ENCODE results near the gene IMPG1.
"Not testable (repeated sequence)": the region's sequence is repeated elsewhere in the genome, so short reads cannot be mapped to it uniquely, and the experiment has no call there.

The IMPG1 gene

DNA sequence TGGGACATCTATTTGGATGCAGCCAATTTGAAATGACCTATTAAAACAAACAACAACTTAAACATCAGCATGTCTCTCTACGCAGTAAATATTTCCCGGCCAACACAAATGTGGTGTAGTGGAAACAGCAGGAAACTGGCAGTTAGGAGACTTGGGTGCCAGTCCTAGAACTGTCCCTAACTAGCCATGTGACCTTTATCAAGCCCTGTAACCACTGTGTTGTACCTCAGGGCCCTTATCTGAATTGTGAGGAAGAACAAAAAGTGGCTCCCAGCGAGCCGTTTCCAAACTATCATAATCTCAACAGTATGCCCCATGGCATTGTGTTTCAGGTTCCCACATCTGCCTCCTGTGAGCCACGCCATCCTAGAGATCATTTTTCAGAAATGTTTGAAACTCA lies 124.5 kb downstream of the IMPG1 start:
- DNase-seq, result no peak

DNA sequence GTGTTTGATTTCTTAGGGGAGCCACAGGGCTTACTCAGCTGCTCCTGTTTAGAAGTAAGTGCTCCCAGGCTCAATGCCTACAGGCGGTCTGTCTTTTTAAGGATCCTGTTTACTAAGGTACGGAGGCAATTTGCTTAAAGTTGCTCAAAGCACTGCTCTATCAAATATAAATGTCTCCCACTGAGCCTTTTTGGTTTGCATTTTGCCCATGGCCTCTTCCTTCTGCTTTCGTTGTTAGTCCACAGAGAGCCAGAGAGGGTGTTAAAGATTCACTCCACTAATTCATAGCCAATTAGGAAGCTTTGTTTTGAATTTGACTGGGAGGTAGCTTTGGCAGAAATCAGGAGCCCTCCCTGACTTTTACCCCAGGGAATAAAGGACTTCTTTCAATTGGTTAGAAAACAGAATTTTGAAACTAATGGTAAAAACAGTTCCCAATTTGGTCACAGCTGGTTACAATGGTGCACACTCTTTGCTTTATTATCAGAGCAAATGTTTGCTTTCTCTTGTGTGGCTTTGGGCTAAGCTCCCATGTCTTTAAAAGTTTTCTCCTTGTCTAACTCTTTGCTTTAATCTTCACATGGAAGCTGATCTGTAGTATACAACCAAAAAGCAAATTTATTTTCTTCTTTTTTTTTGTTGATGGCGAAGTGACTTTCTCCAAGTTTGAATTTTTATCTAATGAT lies 126.2 kb downstream of the IMPG1 start:
- no peak for DNase-seq

DNA sequence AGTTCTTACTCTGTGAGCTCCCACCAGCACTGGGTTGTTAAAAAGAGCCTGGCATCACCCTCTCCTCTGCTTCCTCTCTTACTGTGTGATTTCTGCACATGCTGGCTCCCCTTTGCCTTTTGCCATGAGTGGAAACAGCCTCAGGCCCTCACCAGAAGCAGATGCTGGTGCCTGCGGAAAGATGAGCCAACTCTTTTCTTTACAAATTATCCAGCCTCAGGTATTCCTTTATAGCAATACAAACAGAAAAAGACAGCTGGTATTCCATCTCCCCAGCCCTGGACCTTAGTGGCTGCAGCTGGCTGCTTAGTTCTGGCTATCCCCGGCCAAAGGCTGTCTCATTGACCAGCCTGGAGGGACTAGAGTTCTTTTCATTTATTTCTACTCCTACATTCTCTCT lies 129.1 kb downstream of the IMPG1 start:
- DNase-seq, result no peak

DNA sequence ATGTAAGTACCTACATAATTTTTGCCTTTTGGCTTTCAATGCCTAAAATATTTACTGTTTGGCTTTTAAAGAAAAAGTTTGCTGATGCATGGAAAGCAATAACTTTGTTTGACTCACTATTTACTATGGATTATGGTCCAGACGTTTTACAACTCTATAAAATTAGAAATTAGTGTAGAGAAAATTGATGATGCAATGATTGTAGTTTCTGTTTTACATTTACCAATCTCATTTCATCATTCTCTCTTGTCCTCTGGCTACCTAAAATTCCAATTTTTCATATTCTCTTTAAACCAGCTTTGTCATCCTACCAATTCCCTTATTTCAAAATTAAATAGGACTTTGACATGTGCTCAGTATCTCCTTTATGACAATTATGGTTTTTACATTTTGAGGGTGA lies 131.0 kb downstream of the IMPG1 start:
- no peak for DNase-seq

DNA sequence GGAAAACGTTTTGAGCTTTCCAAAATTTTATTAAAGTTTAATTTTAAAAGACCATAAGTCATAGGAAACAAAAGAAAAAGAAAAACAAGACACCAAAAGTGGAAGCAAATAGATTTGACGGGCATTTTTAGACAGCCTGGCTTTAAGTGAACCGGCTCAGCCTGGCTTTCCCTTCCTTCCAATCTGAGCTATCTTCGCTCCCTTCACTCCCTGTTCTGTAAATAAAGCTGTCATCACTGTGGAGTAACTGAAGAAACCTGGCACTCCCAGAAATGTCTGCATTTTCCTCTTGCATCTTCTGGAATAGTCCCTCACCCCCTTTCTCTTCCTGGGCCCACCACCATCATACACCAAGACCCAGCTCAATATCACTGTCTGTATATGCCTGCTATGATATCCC lies 131.9 kb downstream of the IMPG1 start:
- no peak for DNase-seq

DNA sequence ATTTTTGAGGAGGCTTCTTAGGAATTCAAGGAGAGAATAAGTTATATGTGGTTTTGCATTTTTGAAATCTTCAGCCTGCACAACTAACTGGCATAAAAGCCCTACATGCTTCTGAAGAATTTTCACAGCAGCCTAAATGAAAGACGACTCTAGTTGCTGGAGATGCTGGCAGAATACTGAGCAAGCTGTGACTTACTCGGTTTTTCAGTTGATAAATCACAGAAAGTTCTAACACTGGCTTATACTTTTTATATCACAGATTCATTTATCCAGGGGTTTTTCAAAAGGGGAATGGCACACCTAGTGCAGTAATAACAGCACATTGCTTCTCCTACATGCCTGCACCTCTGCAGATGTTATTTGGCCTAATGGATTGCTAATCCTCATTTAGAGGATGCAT lies 134.6 kb downstream of the IMPG1 start:
- no peak for DNase-seq

DNA sequence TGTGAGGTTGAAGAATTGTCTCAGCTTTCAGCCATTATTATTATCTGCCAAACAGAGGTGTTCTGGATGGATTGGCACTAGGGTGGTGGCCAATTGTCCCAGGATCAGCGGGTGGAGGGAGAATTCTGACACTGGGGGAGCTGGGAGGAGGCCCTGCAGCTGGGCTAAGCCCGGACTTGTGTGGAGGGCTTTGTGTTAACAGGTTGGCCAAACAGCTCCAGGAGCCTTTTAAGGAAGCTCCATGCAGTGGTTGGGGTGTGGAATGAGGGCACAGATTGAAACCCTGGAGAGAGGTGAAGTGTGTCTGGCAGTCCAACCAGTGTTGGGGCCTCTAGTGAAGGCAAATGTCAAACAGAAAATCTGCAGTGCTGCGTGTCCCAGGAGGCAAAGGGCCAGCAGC lies 135.8 kb downstream of the IMPG1 start:
- no peak for DNase-seq

DNA sequence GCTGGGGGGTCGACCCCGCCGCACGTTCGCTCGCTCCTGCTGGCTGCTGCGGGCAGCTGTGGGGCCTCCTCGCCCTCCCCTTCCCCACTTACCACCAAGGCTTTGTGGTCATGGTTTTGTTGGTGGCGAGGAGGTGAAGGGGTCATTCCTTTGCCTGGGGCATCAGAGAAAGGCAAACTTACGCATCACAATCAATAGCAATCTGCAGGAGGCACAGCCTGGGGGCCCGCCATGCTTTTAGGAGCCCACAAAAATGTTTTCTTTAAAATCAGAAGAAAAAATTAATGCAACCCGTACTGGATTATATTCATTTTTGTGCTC lies 137.0 kb downstream of the IMPG1 start:
- DNase-seq, result no peak

DNA sequence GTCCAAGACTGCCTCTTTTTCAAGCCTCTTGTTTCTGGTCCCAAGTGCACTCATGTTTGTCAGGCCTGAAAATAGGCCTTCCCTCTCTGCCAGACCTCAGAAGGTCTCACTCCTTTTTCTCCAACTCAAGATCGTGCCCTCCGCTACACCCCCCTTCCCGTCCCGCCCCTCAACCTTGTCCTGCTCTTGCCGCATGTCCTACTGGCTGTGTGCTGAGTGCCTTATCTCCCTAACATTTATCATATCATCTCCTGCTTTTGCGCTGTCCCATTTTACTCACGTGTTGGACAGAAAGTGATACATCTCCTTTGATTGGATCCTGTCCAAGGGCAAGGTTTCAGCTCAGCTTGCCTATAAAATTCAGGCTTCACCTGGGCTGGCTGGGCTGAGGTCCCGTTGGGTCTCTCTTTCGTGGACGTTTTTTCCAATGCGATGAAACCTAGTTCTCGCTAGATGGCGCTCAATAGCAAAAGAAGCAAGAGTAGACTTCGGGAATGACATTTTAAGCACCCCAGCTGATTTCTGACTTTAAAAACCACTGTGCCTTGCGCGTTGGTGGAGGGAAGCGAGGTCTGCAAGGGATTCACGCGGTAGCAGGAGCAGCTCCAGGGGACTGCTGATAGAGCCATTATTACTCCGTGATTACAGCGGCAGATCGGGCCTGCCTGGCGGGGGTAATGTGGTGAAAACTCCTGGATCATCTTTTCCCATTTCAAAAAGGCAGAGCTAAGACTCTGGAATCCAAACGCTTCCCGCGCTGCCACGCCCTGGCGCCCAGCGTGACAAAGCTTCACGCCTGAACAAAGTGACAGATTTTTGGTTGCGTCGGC lies 137.6 kb downstream of the IMPG1 start:
- DNase-seq, result peak in 2 of 5 donors; percentile 6 to 32

DNA sequence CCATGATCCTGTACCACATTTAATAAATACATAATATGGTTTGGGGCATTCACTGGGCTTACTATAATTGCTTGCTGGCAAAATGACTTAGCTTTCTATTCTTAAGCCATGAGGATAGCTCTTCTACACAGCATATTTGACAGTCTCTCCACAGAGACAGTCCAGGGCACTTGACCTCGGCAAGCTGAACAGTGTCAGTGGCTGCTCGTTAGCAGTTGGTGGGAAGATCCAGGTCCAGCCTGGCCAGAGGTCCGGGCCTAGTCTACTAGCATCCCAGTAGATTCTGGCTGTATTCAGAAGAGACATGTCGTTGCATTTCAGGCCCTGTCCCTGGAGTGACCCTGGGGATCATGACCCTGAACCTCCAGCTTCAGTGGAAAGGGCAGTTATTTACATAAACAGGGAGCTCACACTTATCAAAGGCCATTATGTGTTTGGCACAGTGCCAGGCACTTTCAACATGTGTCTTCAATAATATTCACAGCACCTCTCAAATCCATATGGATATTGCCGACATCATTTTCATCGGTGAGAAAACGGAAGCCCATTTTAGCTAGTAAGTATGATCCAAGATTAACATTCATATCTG lies 139.0 kb downstream of the IMPG1 start:
- DNase-seq, result no peak

DNA sequence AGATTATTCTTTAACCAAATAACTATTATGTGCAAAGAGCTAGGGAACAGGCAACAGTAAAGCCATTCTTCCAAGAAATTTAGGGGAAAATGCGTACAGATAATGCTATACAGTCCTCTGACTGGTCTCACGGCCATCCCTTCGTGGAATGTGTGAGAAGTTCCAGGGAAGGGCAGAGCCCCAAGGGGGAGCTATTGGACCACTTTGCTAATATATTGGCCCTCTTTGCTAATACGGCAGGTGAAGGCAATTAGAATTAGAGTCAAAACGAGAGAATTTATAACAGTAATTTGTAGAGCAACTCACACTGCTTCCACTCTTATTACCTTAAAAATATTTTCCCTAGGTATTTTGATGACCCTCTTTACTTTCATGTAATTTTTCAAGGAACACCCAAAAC lies 140.4 kb downstream of the IMPG1 start:
- DNase-seq, result no peak

DNA sequence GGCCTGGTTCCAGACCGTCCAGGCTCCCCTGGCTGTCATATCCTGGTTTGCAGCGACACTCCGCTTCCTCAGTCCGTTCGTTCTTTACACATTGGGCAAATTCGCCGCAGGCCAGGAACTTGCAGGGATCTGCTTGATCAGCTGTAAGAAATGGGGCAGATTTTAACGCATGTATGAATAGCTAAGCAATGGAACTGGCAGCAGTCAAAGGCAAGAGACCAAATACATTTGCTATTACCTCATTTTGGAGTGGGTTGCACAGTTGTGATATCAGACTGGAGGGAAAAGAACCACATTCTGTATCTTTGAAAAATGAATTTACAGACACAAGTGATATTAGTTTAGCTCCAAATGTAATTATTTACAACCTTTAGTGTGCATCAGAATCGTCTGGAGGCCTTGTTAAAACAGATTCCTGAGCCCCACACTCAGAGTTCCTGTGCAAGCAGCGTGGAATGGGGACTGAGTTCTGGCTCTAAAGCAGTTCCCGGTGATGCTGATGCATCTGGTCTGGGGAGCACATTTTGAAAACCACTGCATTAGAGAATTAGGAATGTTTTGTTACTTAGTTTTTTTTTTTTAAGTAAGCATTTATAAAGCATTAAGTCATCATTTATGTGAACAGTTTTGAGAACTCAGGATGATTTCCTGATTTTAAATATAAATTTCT lies 141.3 kb downstream of the IMPG1 start:
- no peak for DNase-seq

DNA sequence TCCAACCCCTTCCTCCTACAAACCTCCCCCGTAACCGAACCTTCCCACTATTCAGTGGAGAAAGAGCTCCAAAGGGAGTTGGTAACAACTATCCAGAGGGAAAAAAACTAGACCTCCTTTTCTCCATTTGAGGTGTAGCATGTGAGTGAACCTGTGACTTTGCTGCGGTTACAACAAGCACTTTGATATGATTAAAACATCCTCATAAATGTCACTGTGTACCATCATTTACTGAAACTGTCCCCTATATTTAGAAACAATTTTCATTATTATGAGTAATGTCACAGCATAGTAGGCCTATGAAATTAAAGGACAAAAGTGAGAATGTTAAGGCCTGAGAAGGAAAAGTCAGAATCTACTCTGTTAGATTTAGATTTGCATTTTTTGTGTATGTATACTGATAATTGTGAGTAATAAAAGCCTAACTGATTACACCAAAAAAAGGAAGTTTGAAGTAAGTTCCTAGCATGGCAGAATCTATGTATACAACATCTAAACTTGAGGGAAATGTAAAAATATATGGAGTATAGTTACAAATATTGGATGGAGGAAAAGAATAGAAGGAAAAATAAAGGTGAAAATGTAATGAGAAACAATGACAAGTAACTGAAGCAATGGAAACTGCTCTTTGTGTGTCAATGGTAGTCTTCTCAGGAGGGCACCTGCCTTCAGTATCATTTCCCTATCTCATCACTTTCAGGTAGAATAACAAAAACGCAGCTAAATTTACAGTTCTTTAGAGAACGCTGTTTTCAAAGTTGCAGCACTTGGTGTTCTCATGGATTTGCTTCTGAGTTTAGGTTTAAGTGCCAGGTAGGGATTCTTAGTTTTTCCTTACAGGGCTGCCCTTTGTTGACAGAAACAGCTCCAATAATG lies 145.9 kb downstream of the IMPG1 start:
- DNase-seq, result no peak

DNA sequence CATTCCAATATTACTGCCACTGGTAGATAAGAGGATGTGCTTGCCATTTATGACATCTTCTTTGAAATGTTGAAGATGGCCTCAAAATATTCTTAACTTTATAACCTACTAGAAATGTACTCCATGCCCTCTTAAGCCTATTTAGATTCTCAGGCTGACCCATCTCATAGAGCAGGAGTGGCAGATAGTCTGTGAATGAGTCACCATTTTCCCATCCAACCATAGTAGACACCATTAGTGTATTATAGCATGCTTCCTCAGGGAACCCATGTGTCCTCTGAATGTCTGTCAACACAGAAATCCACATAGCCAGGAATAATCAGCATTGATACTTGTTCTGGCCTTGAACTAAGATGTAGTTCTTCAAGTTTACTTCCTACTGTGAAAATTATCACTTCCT lies 150.2 kb downstream of the IMPG1 start:
- DNase-seq, result no peak

DNA sequence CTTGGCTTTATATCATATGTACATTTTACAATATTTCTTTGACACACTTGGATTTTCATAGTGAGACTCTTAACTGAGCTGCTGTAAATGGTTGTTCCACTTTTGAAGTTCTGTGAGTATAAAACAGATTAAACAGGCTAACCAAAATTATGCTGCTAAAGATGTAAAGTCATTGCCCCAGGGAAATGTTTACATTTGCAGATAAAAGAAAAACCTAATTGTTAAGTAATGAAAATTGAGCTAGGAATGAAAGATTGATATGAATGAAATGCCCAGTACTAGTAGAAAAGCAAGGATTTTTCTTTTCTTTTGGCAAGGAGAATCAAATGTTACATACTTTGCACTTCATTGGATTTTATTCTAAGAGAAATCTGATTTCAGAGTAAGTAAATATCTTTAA lies 159.4 kb downstream of the IMPG1 start:
- no peak for DNase-seq

DNA sequence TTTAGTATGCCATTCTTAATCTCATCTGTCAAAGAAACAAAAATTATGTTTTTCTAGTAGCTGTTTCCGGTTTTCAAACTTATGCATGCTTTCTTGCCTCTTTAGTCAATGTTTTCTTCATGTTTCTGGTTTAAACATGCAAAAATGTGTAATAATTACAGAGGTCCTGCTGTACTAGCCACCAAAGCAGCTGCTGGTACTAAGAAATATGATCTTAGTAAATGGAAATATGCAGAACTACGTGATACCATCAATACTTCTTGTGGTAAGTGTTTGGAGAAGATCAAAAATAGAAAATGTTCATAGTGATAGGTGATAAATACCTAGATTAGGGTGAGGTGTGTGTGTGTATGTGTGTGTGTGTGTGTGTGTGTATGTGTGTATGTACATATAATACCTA lies 165.0 kb downstream of the IMPG1 start:
- no peak for DNase-seq

DNA sequence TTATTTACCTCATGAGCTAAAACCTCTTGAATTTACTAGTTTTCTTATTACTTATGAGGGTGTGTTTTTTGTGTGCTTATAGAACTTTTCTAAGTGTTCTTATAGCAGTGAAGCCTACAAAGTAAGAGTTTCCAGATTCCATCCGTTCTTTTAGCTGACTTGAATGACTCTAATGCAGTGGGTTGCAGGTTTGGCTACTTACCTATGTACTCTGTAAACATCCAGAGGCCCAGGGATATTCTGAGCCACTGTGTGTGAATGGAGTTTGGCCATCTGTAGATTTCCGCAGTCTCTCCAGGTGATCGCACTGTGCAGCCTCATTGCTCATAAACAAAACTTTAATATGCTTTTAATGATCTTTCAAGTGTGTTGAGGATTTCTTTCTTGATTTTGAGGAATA lies 165.6 kb downstream of the IMPG1 start:
- DNase-seq, result no peak

DNA sequence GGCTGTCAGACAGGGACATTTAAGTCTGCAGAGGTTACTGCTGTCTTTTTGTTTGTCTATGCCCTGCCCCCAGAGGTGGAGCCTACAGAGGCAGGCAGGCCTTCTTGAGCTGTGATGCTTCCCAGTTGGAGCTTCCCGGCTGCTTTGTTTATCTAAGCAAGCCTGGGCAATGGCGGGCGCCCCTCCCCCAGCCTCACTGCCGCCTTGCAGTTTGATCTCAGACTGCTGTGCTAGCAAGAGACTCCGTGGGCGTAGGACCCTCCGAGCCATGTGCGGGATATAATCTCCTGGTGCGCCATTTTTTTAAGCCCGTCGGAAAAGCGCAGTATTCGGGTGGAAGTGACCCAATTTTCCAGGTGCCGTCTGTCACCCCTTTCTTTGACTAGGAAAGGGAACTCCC lies 167.3 kb downstream of the IMPG1 start:
- DNase-seq, result not testable (repeated sequence)

DNA sequence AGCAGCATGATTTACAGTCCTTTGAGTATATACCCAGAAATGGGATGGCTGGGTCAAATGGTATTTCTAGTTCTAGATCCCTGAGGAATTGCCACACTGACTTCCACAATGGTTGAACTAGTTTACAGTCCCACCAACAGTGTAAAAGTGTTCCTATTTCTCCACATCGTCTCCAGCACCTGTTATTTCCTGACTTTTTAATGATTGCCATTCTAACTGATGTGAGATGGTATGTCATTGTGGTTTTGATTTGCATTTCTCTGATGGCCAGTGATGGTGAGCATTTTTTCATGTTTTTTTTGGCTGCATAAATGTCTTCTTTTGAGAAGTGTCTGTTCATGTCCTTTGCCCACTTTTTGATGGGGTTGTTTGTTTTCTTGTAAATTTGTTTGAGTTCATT lies 172.2 kb downstream of the IMPG1 start:
- DNase-seq, result not testable (repeated sequence)

DNA sequence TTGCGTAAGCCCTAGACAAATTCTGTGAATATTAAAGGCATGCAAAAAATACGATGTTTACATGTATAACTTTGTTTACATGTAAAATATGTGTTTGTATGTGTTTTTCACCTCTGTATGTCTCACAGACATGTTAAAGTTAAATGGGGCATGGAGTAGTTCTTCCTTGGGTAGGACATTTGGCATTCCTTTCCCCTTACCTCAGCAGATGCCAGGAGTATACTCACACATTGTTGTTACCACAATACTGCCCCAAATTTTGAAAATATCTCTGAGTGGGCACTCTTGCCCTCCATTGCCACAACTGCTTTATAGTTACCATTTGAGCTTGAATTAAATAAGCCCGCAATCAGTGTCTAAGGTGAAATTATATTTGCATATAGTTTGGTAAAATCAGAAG lies 175.9 kb downstream of the IMPG1 start:
- no peak for DNase-seq

DNA sequence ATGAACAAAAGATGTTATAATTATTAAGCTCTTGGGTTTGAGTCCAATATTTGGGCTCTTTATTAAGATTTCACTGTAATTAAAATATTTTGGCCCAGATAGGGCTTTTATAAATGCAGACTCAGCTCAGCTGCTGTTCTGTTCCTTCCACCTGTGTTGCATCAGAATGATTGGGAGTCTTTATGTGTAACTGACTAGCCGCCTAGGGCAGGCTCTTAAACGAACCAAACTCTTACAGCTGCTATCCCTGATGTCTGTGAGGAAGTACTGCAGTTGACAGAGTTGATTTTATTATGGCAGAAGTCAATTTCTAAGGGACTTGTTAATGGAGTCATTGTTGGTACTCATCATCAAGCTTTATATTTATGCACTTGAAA lies 178.7 kb downstream of the IMPG1 start:
- no peak for DNase-seq

DNA sequence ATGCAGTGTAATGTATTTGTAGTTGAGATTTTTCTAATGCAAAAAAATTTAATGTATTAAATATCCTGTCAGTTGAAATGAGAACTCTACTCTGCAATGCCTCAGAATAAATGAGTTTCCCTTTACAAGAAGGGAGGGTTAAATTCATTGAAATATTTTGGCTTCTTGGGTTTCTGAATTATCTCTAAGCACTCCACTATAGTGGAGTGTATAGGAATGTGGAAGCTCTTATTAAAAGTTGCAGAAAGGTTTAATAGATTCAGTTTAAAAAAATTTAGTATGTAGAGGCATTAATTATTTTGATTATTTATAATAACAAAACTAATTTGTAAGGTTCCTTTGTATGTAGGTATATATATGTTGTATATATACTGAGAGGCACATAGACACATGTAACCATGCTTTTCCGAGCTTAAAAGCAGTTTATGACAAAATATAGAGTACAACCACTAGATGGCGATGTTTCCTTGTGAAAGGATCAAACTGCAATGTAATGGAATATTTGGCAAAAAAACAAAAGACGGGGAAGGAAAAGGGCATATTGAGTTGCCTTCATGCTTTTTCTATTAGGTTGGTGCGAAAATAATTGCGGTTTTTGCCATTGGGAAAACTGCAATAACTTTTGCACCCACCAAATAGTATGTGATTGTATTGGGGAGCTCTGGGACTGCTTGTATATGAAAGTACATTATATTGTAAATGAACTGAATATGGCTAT lies 179.2 kb downstream of the IMPG1 start:
- DNase-seq, result peak in 1 of 5 donors; percentile 25

Measured in T-helper 1 cell (primary cell).